GM18519 (cell line): ENCODE data around the gene PDZRN3.

ENCODE experiments used
- ATAC-seq: cut with Tn5 transposase; IDR thresholded peaks from one replicate; pipeline ENCODE4 v1.9.1; 2021; ENCODE audit warnings: mild to moderate bottlenecking, moderate library complexity; ENCODE audit not compliant: unreplicated experiment, low FRiP score

Gene PDZRN3

DNA sequence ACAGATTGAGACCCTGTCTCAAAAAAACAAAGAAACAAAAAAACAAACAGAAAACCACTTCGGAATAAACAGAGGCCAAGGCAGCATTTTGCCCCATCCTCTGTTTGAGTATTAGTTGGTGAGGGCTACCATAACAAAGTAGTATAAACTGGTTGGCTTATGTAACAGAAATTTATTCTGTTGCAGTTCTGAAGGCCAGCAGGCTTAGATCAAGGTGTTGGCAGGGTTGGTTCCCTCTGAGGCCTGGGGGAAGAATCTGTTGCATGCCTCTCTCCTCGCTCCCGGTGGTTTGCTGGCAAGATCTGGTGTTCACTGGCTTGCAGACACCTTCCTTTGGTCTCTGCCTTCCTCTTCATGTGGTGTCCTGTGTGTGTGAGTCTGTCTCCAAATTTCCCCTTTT is 261.6 kb downstream of the PDZRN3 start:
- ATAC-seq, result no peak

DNA sequence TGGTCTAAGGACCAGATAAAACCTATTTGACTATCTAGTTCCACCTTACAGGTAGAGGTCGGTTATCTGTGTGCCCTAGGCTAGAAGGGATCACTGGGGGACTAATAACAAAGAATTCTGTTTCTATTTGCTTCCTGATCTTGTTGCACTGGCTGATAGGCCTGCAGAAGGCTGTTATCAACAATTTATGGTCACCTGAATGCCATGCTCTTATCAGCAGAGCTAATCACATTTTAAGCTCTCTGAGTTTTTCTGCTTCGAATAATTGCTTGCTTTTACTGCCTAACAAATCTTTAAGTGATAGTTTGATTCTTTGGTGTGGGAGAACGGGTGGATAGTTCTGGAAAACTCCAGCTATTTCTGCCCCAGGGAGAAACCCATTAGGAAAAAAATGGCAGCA is 263.1 kb downstream of the PDZRN3 start:
- no peak for ATAC-seq

- ATAC-seq, result no peak
Observed at GRCh38 chr3:73353649-73354217, 271.0 kb downstream of the PDZRN3 start.

DNA sequence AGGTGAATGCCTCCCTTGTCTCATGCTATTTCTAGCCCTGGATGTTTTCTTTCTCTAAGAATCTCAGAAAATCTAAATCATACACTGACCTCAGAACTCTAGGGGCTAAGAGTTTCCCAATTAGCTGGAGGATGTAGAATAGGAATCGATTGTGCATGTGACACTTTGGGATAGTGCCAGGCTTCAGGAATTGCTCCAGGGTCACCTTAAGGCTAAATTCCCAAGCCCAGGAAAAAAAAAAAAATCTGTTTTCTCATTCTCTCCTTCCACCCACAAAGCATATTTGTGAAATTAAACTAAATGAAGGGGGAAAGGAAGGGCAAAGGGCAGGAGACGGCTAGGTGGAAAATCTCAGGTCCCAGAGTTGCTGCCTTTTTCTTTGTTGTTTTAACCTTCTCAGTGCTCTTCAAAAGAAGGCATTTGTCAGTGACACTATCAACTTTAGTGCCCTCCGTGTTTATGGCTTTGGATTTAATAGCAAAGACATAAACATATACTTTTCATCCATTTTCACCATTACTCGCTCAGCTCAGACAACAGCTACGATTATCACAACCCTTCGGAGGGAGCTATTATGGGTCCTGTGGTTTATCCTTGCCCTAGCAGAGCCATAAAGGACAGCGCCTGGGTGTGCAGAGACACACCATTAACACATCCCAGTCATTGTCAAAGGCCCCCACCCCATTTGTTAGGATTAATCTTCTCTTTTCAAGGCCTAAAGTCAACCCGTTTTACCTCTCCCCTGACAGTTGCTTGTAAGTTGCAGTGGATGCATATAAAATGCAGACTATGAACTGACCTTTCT is 271.7 kb downstream of the PDZRN3 start:
- ATAC-seq, result no peak

DNA sequence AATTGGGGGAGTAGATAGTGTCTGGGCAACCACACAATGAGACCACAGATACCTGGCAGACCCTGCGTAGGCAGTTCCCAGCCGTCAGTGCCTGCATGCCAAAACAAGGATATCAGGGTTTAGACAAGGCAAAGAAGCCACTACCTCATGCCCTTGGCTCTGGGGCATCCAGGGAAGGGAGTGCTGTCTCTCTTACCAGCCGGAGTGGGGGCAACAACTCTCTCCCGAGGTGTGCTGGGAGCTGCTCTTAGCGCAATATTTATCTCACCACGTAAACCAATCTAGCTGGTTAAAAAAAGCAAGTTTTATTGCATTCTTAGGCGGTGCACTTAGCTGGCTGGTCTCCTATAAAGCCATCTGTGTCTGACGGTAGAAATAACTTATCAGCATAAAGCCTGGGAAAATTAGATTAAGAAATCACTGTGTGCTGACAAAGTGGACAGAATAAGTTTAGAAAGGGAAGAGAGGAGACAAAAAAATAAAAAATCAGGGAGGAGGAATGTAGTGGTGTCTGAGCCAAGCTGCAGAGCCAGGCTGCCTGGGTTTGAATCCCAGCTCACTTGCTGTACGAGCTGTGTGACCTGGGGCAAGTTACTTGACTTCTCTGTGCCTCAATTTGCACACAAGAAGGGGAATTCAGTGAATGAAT is 273.2 kb downstream of the PDZRN3 start:
- no peak for ATAC-seq

GRCh38 chr3:73350996-73351395 is 273.7 kb downstream of the PDZRN3 start:
- no peak for ATAC-seq

GRCh38 chr3:73349657-73350056 is 275.1 kb downstream of the PDZRN3 start:
- ATAC-seq, result no peak

- no peak for ATAC-seq
Observed at GRCh38 chr3:73342077-73342476, 282.7 kb downstream of the PDZRN3 start.

- no peak for ATAC-seq
Observed at GRCh38 chr3:73341272-73341935, 283.3 kb downstream of the PDZRN3 start.

DNA sequence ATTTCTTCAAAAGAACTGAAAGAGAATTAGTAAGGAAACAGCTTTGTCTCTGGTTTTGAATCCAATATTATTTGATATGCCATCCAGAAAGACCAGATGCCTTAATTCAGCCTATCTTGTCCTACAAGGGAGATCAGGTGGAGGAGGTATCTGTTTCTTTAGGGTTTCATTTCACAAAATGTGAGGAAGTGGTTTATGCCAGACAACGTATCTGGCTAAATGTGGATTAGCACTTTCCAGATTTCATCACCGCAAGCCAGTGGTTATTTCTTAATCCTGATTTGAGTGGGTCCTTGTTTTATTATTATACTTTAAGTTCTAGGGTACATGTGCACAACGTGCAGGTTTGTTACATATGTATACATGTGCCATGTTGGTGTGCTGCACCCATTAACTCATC is 292.2 kb downstream of the PDZRN3 start:
- no peak for ATAC-seq
